ENCODE results near the gene CABYR.

GRCh38 chr18:24190590-24190989 is 51.7 kb downstream of the CABYR start:
- no peak for TF ChIP-seq CTCF (optimal IDR thresholded peaks at IDR 0.05 in 1 of 3, IDR thresholded peaks at IDR 0.05 in 1 of 3, conservative IDR thresholded peaks at IDR 0.05 in 1 of 3; ENCODE audit: extremely low read depth in 1 of 3, insufficient read depth in 2 of 3, low read length in 3 of 3)
- TF ChIP-seq EZH2 (IDR thresholded peaks at IDR 0.05; ENCODE audit: low read length) = no peak

Data from keratinocyte (primary cell).